SU-DHL-6 (cell line): ENCODE measurements around the gene PCDHB14.
"Not testable (repeated sequence)": the region's sequence is repeated elsewhere in the genome, so short reads cannot be mapped to it uniquely, and the experiment has no call there.

Experiments
- H2AFZ ChIP-seq: fragments of 200-600 bp; sonication (generic); 2 replicates; pipeline ENCODE4 v1.6.1; 2014; ENCODE audit warnings: low read depth, mild to moderate bottlenecking, moderate library complexity, mixed read lengths, antibody characterized with exemption, low read length; ENCODE audit not compliant: severe bottlenecking
- H3F3A ChIP-seq: fragments of 200-600 bp; shearing (Covaris generic); 2 replicates; pipeline ENCODE4 v1.6.0; 2016; ENCODE audit warnings: antibody characterized with exemption, mild to moderate bottlenecking; ENCODE audit not compliant: insufficient read depth
- H3K27ac ChIP-seq: fragments of 200-600 bp; sonication (generic); 2 replicates; pipeline ENCODE4 v1.5.1; 2016; ENCODE audit warnings: low read depth, mild to moderate bottlenecking, low read length, moderate library complexity, mixed read lengths
- H3K27me3 ChIP-seq: fragments of 200-600 bp; sonication (generic), shearing (Covaris generic); 2 replicates; pipeline ENCODE4 v1.6.0; 2014; ENCODE audit warnings: mild to moderate bottlenecking, low read length
- H3K36me3 ChIP-seq: fragments of 200-600 bp; sonication (generic); 2 replicates; pipeline ENCODE4 v1.6.1; 2014; ENCODE audit warnings: mild to moderate bottlenecking, low read length, mixed read lengths
- H3K4me2 ChIP-seq: fragments of 300-600, 200-600 bp; shearing (Covaris generic), sonication (generic); 2 replicates; pipeline ENCODE4 v1.6.0; 2014; ENCODE audit warnings: low read length, low read depth, mild to moderate bottlenecking; ENCODE audit not compliant: poor library complexity, severe bottlenecking
- H3K4me3 ChIP-seq: fragments of 200-600 bp; sonication (generic); 2 replicates; pipeline ENCODE4 v1.5.1; 2014; ENCODE audit warnings: antibody characterized with exemption, low read length, mild to moderate bottlenecking, mixed read lengths; ENCODE audit not compliant: insufficient read depth, poor library complexity, severe bottlenecking
- H3K79me2 ChIP-seq: fragments of 200-600 bp; sonication (generic); 2 replicates; pipeline ENCODE4 v1.6.1; 2014; ENCODE audit warnings: mild to moderate bottlenecking, low read length, moderate library complexity; ENCODE audit not compliant: insufficient read depth
- H3K9ac ChIP-seq: fragments of 200-600 bp; sonication (generic); 2 replicates; pipeline ENCODE4 v1.7.0; 2014; ENCODE audit warnings: mild to moderate bottlenecking, low read length
- H3K9me2 ChIP-seq: fragments of 200-600 bp; sonication (generic); replicated peaks from 2 replicates; pipeline ENCODE4 v1.6.1; 2014; ENCODE audit warnings: low read length; ENCODE audit not compliant: insufficient read depth
- H3K9me3 ChIP-seq: fragments of 200-600 bp; sonication (generic); 2 replicates; pipeline ENCODE4 v1.6.1; 2014; ENCODE audit warnings: low read length, mixed read lengths; ENCODE audit not compliant: insufficient read depth
- H4K20me1 ChIP-seq: fragments of 200-600 bp; sonication (generic); 2 replicates; pipeline ENCODE4 v1.6.1; 2014; ENCODE audit warnings: low read depth, mild to moderate bottlenecking, antibody characterized with exemption, low read length, moderate library complexity, mixed read lengths
- EZH2phosphoT487 ChIP-seq: fragments of 200-600 bp; sonication (generic), shearing (Covaris generic); conservative IDR thresholded peaks from 2 replicates; pipeline ENCODE4 v1.6.1; 2018; ENCODE audit warnings: mild to moderate bottlenecking, antibody characterized with exemption, low read length, moderate library complexity, mixed read lengths
- TF ChIP-seq, protein P1 (sequence below): fragments of 200-600 bp; sonication (generic); IDR thresholded peaks from one replicate; pipeline ENCODE4 v1.5.1; 2017; ENCODE audit warnings: antibody characterized with exemption, mild to moderate bottlenecking, low read length, moderate library complexity; ENCODE audit not compliant: insufficient read depth, poor library complexity, severe bottlenecking

Gene PCDHB14

DNA sequence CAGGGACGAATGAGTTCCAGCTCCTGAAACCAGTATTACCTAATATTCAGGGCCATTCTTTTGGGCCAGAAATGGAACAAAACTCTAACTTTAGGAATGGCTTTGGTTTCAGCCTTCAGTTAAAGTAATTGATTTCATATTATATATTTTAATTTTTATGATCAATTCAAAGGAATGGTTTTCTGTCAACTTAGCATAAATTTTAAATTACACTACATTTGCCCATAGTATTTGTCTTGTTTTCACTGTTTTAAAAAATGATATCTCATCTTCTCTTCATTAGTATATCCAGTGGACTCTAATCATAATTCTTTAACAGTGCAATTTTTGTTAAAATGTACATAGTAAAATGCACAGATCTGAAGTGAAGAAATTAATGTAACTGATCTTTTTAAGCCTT lies 42.8 kb upstream of the PCDHB14 start:
- Histone ChIP-seq H3K9me3 (no peaks in the 10 kb centered on the region), H4K20me1 (no peaks in the 10 kb centered on the region; the same call in 1 of the 2 replicates), H3K79me2 (no peaks in the 10 kb centered on the region), H3F3A (no peaks in the 10 kb centered on the region), H2AFZ (no peak overlapping the region), H3K36me3 (no peaks in the 10 kb centered on the region), H3K9ac (no peak overlapping the region), H3K4me3 (no peak overlapping the region), H3K4me2 (no peak overlapping the region), H3K9me2 (no peaks in the 10 kb centered on the region), H3K27ac (no peak overlapping the region), H3K27me3 (peaks cover 3% of the 10 kb centered on the region; the same call in 1 of the 2 replicates)
- no peak for TF ChIP-seq EZH2phosphoT487
- TF ChIP-seq, protein P1, sequence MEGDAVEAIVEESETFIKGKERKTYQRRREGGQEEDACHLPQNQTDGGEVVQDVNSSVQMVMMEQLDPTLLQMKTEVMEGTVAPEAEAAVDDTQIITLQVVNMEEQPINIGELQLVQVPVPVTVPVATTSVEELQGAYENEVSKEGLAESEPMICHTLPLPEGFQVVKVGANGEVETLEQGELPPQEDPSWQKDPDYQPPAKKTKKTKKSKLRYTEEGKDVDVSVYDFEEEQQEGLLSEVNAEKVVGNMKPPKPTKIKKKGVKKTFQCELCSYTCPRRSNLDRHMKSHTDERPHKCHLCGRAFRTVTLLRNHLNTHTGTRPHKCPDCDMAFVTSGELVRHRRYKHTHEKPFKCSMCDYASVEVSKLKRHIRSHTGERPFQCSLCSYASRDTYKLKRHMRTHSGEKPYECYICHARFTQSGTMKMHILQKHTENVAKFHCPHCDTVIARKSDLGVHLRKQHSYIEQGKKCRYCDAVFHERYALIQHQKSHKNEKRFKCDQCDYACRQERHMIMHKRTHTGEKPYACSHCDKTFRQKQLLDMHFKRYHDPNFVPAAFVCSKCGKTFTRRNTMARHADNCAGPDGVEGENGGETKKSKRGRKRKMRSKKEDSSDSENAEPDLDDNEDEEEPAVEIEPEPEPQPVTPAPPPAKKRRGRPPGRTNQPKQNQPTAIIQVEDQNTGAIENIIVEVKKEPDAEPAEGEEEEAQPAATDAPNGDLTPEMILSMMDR: no peak

DNA sequence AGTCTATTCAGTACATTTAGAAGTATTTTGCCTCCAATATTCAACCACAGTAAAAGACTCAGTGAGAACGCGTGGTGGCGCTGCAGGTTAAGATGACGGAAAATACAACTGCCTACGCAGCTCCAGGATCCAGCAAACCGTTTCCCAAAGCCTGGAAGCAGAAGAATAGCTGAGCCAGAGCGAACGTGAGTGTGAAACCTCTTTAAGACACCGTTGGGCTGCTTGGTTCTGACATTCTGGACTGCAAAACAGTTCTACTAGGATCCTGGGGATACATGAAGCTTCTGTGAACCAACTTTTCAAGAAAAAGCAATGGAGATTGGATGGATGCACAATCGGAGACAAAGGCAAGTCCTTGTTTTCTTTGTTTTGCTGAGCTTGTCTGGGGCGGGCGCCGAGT lies 40.9 kb upstream of the PCDHB14 start, which contains the start of gene PCDHB16:
Gene PCDHB16, plus strand, starts transcription at position 140 of the 400 bp plus-strand sequence. Its CDS starts 173 bp downstream, at position 313.
- no peak for TF ChIP-seq EZH2phosphoT487
- TF ChIP-seq, protein P1: peak; percentile 62
- Histone ChIP-seq H3K4me3 (no peak within 1 kb of the TSS), H3K27me3 (no peaks in the 10 kb centered on the region), H2AFZ (no peak within 1 kb of the TSS), H3K79me2 (no peaks in the 10 kb centered on the region), H3K9me3 (no peaks in the 10 kb centered on the region), H3K9ac (no peak within 1 kb of the TSS), H3K4me2 (no peak within 1 kb of the TSS), H3K36me3 (no peaks in the 10 kb centered on the region), H3K27ac (no peak within 1 kb of the TSS), H4K20me1 (no peaks in the 10 kb centered on the region), H3K9me2 (no peaks in the 10 kb centered on the region), H3F3A (no peaks in the 10 kb centered on the region)

DNA sequence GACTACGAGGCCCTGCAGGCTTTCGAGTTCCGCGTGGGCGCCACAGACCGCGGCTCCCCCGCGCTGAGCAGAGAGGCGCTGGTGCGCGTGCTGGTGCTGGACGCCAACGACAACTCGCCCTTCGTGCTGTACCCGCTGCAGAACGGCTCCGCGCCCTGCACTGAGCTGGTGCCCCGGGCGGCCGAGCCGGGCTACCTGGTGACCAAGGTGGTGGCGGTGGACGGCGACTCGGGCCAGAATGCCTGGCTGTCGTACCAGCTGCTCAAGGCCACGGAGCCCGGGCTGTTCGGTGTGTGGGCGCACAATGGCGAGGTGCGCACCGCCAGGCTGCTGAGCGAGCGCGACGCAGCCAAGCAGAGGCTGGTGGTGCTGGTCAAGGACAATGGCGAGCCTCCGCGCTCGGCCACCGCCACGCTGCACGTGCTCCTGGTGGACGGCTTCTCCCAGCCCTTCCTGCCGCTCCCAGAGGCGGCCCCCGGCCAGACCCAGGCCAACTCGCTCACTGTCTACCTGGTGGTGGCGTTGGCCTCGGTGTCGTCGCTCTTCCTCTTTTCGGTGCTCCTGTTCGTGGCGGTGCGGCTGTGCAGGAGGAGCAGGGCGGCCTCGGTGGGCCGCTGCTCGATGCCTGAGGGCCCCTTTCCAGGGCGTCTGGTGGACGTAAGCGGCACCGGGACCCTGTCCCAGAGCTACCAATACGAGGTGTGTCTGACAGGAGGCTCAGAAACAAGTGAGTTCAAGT lies 38.9 kb upstream of the PCDHB14 start:
- H3K27me3 ChIP-seq, H3K4me3 ChIP-seq: not testable (repeated sequence)

DNA sequence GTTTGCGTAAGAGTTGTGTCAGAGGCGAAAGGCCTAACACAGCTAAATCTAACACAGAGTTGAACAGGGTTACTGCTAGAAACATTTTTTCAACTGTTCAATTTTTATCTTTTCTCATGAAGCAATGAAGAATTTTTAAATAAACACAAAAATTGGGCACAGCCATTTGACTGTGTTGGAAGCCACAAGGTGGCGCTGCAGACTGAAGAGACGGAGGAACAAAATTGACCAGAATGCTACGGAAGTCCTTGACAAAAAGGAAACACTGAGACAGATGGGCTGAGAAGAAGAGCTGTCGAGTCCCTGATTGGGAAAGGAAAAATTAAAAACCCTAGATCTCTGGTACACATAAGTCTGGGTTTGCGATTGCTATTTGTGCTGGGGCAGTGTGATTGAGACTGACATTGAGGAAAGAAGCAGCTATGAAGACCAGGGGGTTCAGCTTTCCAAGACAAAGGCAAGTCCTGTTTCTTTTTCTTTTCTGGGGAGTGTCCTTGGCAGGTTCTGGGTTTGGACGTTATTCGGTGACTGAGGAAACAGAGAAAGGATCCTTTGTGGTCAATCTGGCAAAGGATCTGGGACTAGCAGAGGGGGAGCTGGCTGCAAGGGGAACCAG lies 36.1 kb upstream of the PCDHB14 start, which contains the start of gene PCDHB9:
Gene PCDHB9, plus strand, starts transcription at position 265 of the 616 bp plus-strand sequence. Its CDS starts 158 bp downstream, at position 423.
- no peak within 1 kb of the TSS for H3K27ac ChIP-seq
- H2AFZ ChIP-seq: peak within 1 kb of the TSS; percentile 80
- no peak for TF ChIP-seq EZH2phosphoT487
- TF ChIP-seq, protein P1: peak; percentile 98
- H3K9me3 ChIP-seq: no peaks in the 10 kb centered on the region
- no peaks in the 10 kb centered on the region for H4K20me1 ChIP-seq
- no peak within 1 kb of the TSS for H3K4me3 ChIP-seq
- no peaks in the 10 kb centered on the region for H3F3A ChIP-seq
- no peaks in the 10 kb centered on the region for H3K79me2 ChIP-seq
- H3K36me3 ChIP-seq: no peaks in the 10 kb centered on the region
- H3K9ac ChIP-seq: peak within 1 kb of the TSS; percentile 33; the same call in 1 of the 2 replicates
- H3K4me2 ChIP-seq: peak within 1 kb of the TSS; percentile 58
- no peaks in the 10 kb centered on the region for H3K27me3 ChIP-seq
- H3K9me2 ChIP-seq: no peaks in the 10 kb centered on the region

More for the DNA sequence above, 38.9 kb upstream of the PCDHB14 start:
- not testable (repeated sequence) for H2AFZ ChIP-seq, H3K79me2 ChIP-seq, H3K9ac ChIP-seq, H3K9me3 ChIP-seq, H3F3A ChIP-seq, H3K36me3 ChIP-seq, H3K27ac ChIP-seq, H4K20me1 ChIP-seq, H3K9me2 ChIP-seq, H3K4me2 ChIP-seq

DNA sequence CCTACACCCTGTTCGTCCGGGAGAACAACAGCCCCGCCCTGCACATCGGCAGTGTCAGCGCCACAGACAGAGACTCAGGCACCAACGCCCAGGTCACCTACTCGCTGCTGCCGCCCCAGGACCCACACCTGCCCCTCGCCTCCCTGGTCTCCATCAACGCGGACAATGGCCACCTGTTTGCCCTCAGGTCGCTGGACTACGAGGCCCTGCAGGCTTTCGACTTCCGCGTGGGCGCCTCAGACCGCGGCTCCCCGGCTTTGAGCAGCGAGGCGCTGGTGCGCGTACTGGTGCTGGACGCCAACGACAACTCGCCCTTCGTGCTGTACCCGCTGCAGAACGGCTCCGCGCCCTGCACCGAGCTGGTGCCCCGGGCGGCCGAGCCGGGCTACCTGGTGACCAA lies 34.5 kb upstream of the PCDHB14 start:
- H3K27me3 ChIP-seq, H3K36me3 ChIP-seq, H2AFZ ChIP-seq, H3K27ac ChIP-seq, H3K79me2 ChIP-seq, H3K4me3 ChIP-seq, H3F3A ChIP-seq, H3K9me2 ChIP-seq, H4K20me1 ChIP-seq, H3K9ac ChIP-seq, H3K9me3 ChIP-seq, H3K4me2 ChIP-seq: not testable (repeated sequence)
